GM23338 (cell line): ENCODE results near the gene SMIM22. TPM values are rescaled to one million over a fixed set of nuclear protein-coding genes. Genes with fewer than 3 reads are reported as not detected.
A peak's percentile ranks its signal among the peaks of the same experiment; 100 is the strongest.

Experiments used
- ATAC-seq: fragments of 200-7000 bp; cut with Tn5 transposase; 3 replicates; pipeline ENCODE4 v1.9.1; 2020
- DNase-seq: peaks from one replicate; pipeline ENCODE4 v3.0.0-alpha.2; 2015; ENCODE audit warnings: low spot score
- H2AFZ ChIP-seq: fragments of 200-600 bp; sonication (generic); 2 replicates; pipeline ENCODE4 v1.8.0; 2016; ENCODE audit warnings: antibody characterized with exemption, mild to moderate bottlenecking, moderate library complexity
- H3F3A ChIP-seq: fragments of 200-600 bp; sonication (generic); replicated peaks from 2 replicates; pipeline ENCODE4 v1.8.0; 2017; ENCODE audit warnings: antibody characterized with exemption, mixed run types, low read depth
- H3K27ac ChIP-seq: fragments of 200-600 bp; sonication (generic); 2 replicates; pipeline ENCODE4 v1.6.1; 2016; ENCODE audit warnings: low read depth
- H3K27me3 ChIP-seq: fragments of 200-600 bp; sonication (generic); 2 replicates; pipeline ENCODE4 v1.8.0; 2016; ENCODE audit warnings: mild to moderate bottlenecking, mixed run types, moderate library complexity; ENCODE audit not compliant: insufficient read depth
- H3K36me3 ChIP-seq: fragments of 200-600 bp; sonication (generic); 2 replicates; pipeline ENCODE4 v1.8.0; 2016; ENCODE audit warnings: mild to moderate bottlenecking; ENCODE audit not compliant: insufficient read depth
- H3K4me1 ChIP-seq: fragments of 200-600 bp; sonication (generic); 2 replicates; pipeline ENCODE4 v1.8.0; 2016; ENCODE audit warnings: mild to moderate bottlenecking, moderate library complexity; ENCODE audit not compliant: insufficient read depth
- H3K4me2 ChIP-seq: fragments of 200-600 bp; sonication (generic); 2 replicates; pipeline ENCODE4 v1.7.1; 2017; ENCODE audit warnings: mixed run types
- H3K4me3 ChIP-seq: fragments of 200-600 bp; sonication (generic); 2 replicates; pipeline ENCODE4 v1.6.1; 2016; ENCODE audit warnings: mixed run types
- H3K79me2 ChIP-seq: fragments of 200-600 bp; sonication (generic); replicated peaks from 2 replicates; pipeline ENCODE4 v1.8.0; 2017; ENCODE audit warnings: mild to moderate bottlenecking; ENCODE audit not compliant: insufficient read depth
- H3K9me2 ChIP-seq: fragments of 200-600 bp; sonication (generic); 2 replicates; pipeline ENCODE4 v1.8.0; 2017; ENCODE audit not compliant: insufficient read depth
- H4K20me1 ChIP-seq: fragments of 200-600 bp; sonication (generic); replicated peaks from 2 replicates; pipeline ENCODE4 v1.8.0; 2017; ENCODE audit warnings: mild to moderate bottlenecking; ENCODE audit not compliant: insufficient read depth
- H3K27ac Mint-ChIP-seq: 2 replicates; pipeline ENCODE4 v1.8.0; 2020; ENCODE audit warnings: inconsistent platforms, mild to moderate bottlenecking, moderate library complexity, mixed read lengths
- H3K27me3 Mint-ChIP-seq: 3 replicates; pipeline ENCODE4 v1.8.0; 2022; ENCODE audit warnings: low read depth, mild to moderate bottlenecking, moderate library complexity, mixed read lengths, inconsistent platforms; ENCODE audit not compliant: insufficient read depth, poor library complexity
- H3K36me3 Mint-ChIP-seq: 3 replicates; pipeline ENCODE4 v1.8.0; 2021; ENCODE audit warnings: low read depth, mild to moderate bottlenecking, inconsistent platforms, moderate library complexity, mixed read lengths
- H3K4me1 Mint-ChIP-seq: 3 replicates; pipeline ENCODE4 v1.8.0; 2020; ENCODE audit warnings: mild to moderate bottlenecking, inconsistent platforms, mixed read lengths
- H3K4me3 Mint-ChIP-seq: 3 replicates; pipeline ENCODE4 v1.8.0; 2021; ENCODE audit warnings: moderate library complexity, mild to moderate bottlenecking, inconsistent platforms, mixed read lengths
- H3K9me3 Mint-ChIP-seq: 3 replicates; pipeline ENCODE4 v1.8.0; 2020; ENCODE audit warnings: moderate library complexity, mild to moderate bottlenecking, inconsistent platforms, mixed read lengths
- CTCF ChIP-seq, 2 experiments: fragments of 200-600 bp in 1 of 2; sonication (generic) in 1 of 2; conservative IDR thresholded peaks; 2 replicates each; pipeline versions ENCODE4 v1.5.1 to v1.6.1; 2016 to 2017; ENCODE audit warnings: antibody characterized with exemption in 2 of 2, low read depth in 2 of 2, mild to moderate bottlenecking in 2 of 2, moderate library complexity in 1 of 2
- ETS1 ChIP-seq: IDR thresholded peaks from 2 replicates; pipeline ENCODE4 v1.6.1; 2016; ENCODE audit warnings: antibody characterized with exemption
- JUNB ChIP-seq: IDR thresholded peaks from one replicate; pipeline ENCODE4 v1.6.1; 2016; ENCODE audit warnings: antibody characterized with exemption; ENCODE audit not compliant: unreplicated experiment
- POLR2AphosphoS5 ChIP-seq: IDR thresholded peaks from 2 replicates; pipeline ENCODE4 v1.6.1; 2016; ENCODE audit warnings: antibody characterized with exemption, low read depth
- polyA plus RNA-seq: library from polyadenylated mRNA; unstranded; fragments of >200 nt; fragmentation: Nextera tagmentation; extraction: Ambion mirVana; gene quantifications from 2 replicates; pipeline ENCODE4 v1.2.1, GENCODE V29; 2016
- total RNA-seq: library from RNA; depleted of rRNA; stranded (reverse); fragments of >200 nt; shearing (Covaris generic); gene quantifications from 2 replicates; pipeline ENCODE4 v1.2.3, GENCODE V29; 2014

SMIM22 gene
- total and polyA plus RNA-seq, 2 experiments from 2014 or later = 1.4 TPM; not detected in 1

- peaks cover 28% of the 10 kb centered on the region; the same call in 1 of the 2 replicates for H3K4me1 ChIP-seq
- H3K9me2 ChIP-seq = no peaks in the 10 kb centered on the region
- Mint-ChIP-seq H3K4me3 (peak overlapping the region; percentile 81), H3K9me3 (no peaks in the 10 kb centered on the region), H3K27ac (peak overlapping the region; percentile 74), H3K4me1 (peaks cover 26% of the 10 kb centered on the region), H3K36me3 (peaks cover 27% of the 10 kb centered on the region), H3K27me3 (peaks cover 10% of the 10 kb centered on the region)
- no peaks in the 10 kb centered on the region for H3K79me2 ChIP-seq
- DNase-seq (peak; percentile 96), ATAC-seq (peak; percentile 89)
- no peaks in the 10 kb centered on the region for H3K27me3 ChIP-seq
- H3F3A ChIP-seq = peaks cover 18% of the 10 kb centered on the region; the same call in 1 of the 2 replicates
- TF ChIP-seq CTCF (conservative IDR thresholded peaks at IDR 0.05; ENCODE audit: low read depth in 2 of 2) (no peak), JUNB (no peak), POLR2AphosphoS5 (peak; percentile 70), ETS1 (no peak)
- peak overlapping the region; percentile 57 for H3K4me3 ChIP-seq
- H3K36me3 ChIP-seq = peaks cover 3% of the 10 kb centered on the region; the same call in 1 of the 2 replicates
- H4K20me1 ChIP-seq = no peaks in the 10 kb centered on the region
- peak overlapping the region; percentile 89 for H3K27ac ChIP-seq
- peak overlapping the region; percentile 81 for H3K4me2 ChIP-seq
- 0 out of 2 replicates have a peak overlapping the region, but pooled peaks have one; percentile 78 for H2AFZ ChIP-seq
Observed at GRCh38 chr16:4802659-4803287, 7.6 kb downstream of the SMIM22 start.

- H3K4me1 Mint-ChIP-seq = peaks cover 26% of the 10 kb centered on the region
- no peaks in the 10 kb centered on the region for H3K79me2 ChIP-seq
- no peaks in the 10 kb centered on the region for H3K9me3 Mint-ChIP-seq
- peaks cover 3% of the 10 kb centered on the region; the same call in 1 of the 2 replicates for H3K36me3 ChIP-seq
- H3K27me3 ChIP-seq = no peaks in the 10 kb centered on the region
- peak overlapping the region; percentile 81 for H3K4me3 Mint-ChIP-seq
- DNase-seq (no peak), ATAC-seq (no peak)
- H3K4me3 ChIP-seq = peak overlapping the region; percentile 57
- peaks cover 18% of the 10 kb centered on the region; the same call in 1 of the 2 replicates for H3F3A ChIP-seq
- peak overlapping the region; percentile 73 for H3K27ac ChIP-seq
- H3K4me2 ChIP-seq = peak overlapping the region; percentile 81
- no peaks in the 10 kb centered on the region for H3K9me2 ChIP-seq
- H3K27ac Mint-ChIP-seq = peak overlapping the region; percentile 26; the same call in 1 of the 2 replicates
- H3K4me1 ChIP-seq = peaks cover 28% of the 10 kb centered on the region; the same call in 1 of the 2 replicates
- TF ChIP-seq JUNB = no peak
- no peak overlapping the region for H2AFZ ChIP-seq
- H3K27me3 Mint-ChIP-seq = peaks cover 10% of the 10 kb centered on the region
- H3K36me3 Mint-ChIP-seq = peaks cover 28% of the 10 kb centered on the region
- H4K20me1 ChIP-seq = no peaks in the 10 kb centered on the region
Observed at GRCh38 chr16:4803401-4803844, 8.3 kb downstream of the SMIM22 start.
